GM18867 (cell line): ENCODE data around the gene LMF1.
"Not testable (repeated sequence)": the region's sequence is repeated elsewhere in the genome, so short reads cannot be mapped to it uniquely, and the experiment has no call there.

ENCODE experiments used
- ATAC-seq: cut with Tn5 transposase; IDR thresholded peaks from one replicate; pipeline ENCODE4 v1.9.1; 2021; ENCODE audit warnings: mild to moderate bottlenecking, moderate library complexity; ENCODE audit not compliant: unreplicated experiment

LMF1 gene

GRCh38 chr16:898761-899682 is 71.8 kb downstream of the LMF1 start:
- ATAC-seq, result no peak

- no peak for ATAC-seq
Measured at GRCh38 chr16:898216-898615, 72.6 kb downstream of the LMF1 start.

GRCh38 chr16:897701-898100 is 73.1 kb downstream of the LMF1 start:
- ATAC-seq, result no peak

GRCh38 chr16:897200-897543 is 73.6 kb downstream of the LMF1 start:
- no peak for ATAC-seq

- ATAC-seq, result no peak
Measured at GRCh38 chr16:896261-897199, 74.3 kb downstream of the LMF1 start.

- ATAC-seq, result no peak
Measured at GRCh38 chr16:895371-895770, 75.4 kb downstream of the LMF1 start.

GRCh38 chr16:894841-895240 is 75.9 kb downstream of the LMF1 start:
- ATAC-seq, result no peak

- no peak for ATAC-seq
Measured at GRCh38 chr16:894136-894535, 76.6 kb downstream of the LMF1 start.

- no peak for ATAC-seq
Measured at GRCh38 chr16:893360-893759, 77.4 kb downstream of the LMF1 start.

- no peak for ATAC-seq
Measured at GRCh38 chr16:892536-893255, 78.1 kb downstream of the LMF1 start.

- ATAC-seq, result no peak
Measured at GRCh38 chr16:892006-892405, 78.8 kb downstream of the LMF1 start.

GRCh38 chr16:891353-891740 is 79.4 kb downstream of the LMF1 start:
- no peak for ATAC-seq

GRCh38 chr16:890716-891352 is 80.0 kb downstream of the LMF1 start:
- no peak for ATAC-seq

GRCh38 chr16:890217-890616 is 80.6 kb downstream of the LMF1 start:
- no peak for ATAC-seq

GRCh38 chr16:889586-889985 is 81.2 kb downstream of the LMF1 start:
- ATAC-seq, result no peak

- no peak for ATAC-seq
Measured at GRCh38 chr16:888901-889570, 81.7 kb downstream of the LMF1 start.

GRCh38 chr16:888456-888855 is 82.3 kb downstream of the LMF1 start:
- not testable (repeated sequence) for ATAC-seq

GRCh38 chr16:887846-888245 is 82.9 kb downstream of the LMF1 start:
- no peak for ATAC-seq

- ATAC-seq, result no peak
Measured at GRCh38 chr16:886802-887731, 83.7 kb downstream of the LMF1 start.
